ENCODE measurements around the gene CHCHD4. TPM values are rescaled to one million over a fixed set of nuclear protein-coding genes. Genes with fewer than 3 reads are reported as not detected.
A peak's percentile ranks its signal among the peaks of the same experiment; 100 is the strongest.

CHCHD4 gene
- total and polyA plus RNA-seq, 3 donors from 2014 or later = 13.3 to 19.1 (median 15.7) TPM

DNA sequence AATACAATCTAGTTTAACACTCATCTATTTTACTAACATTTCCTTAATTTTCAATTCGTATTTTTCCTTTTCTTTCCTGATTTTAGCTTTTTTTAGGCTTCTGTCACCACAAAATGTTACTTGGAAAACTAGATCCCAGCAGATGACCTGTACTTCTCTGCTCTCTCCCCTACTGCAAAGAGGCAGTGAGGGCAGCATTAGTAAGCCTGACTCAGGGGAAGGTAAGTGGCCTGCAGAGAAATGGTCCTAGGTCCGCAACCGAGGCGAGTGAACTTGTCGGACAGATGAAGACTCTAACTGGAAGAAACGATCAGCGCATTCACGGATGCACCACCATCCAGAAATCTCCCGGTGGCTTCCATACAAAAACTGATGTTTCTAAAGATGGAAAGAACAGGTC is 20.6 kb upstream of the CHCHD4 start:
- Histone ChIP-seq H3K27me3 (no peaks in the 10 kb centered on the region), H3K27ac (peak overlapping the region; percentile 6 to 66), H3K9me3 (no peaks in the 10 kb centered on the region), H3K4me1 (peaks cover 12% of the 10 kb centered on the region), H3K4me3 (no peak overlapping the region), H3K36me3 (ENCODE audit: low read depth, missing control alignments) (no peaks in the 10 kb centered on the region)
- TF ChIP-seq, protein P1, sequence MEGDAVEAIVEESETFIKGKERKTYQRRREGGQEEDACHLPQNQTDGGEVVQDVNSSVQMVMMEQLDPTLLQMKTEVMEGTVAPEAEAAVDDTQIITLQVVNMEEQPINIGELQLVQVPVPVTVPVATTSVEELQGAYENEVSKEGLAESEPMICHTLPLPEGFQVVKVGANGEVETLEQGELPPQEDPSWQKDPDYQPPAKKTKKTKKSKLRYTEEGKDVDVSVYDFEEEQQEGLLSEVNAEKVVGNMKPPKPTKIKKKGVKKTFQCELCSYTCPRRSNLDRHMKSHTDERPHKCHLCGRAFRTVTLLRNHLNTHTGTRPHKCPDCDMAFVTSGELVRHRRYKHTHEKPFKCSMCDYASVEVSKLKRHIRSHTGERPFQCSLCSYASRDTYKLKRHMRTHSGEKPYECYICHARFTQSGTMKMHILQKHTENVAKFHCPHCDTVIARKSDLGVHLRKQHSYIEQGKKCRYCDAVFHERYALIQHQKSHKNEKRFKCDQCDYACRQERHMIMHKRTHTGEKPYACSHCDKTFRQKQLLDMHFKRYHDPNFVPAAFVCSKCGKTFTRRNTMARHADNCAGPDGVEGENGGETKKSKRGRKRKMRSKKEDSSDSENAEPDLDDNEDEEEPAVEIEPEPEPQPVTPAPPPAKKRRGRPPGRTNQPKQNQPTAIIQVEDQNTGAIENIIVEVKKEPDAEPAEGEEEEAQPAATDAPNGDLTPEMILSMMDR (IDR thresholded peaks at IDR 0.05) = no peak
- no peak for TF ChIP-seq POLR2A (IDR thresholded peaks at IDR 0.05)
- DNase-seq = no peak
- intact Hi-C loops (cut with DNase I; ENCODE audit: low total_unique reads) = no loop called here
- 86 to 87% methylated on average over 9 of the region's 9 CpGs for WGBS, 2 donors

- WGBS, 2 donors = 38 to 40% methylated on average over 7 of the region's 7 CpGs
- no peaks in the 10 kb centered on the region for H3K36me3 ChIP-seq (ENCODE audit: low read depth, missing control alignments)
- H3K4me1 ChIP-seq = peaks cover 12% of the 10 kb centered on the region
- peak; percentile 77 for DNase-seq
- TF ChIP-seq, protein P1 (IDR thresholded peaks at IDR 0.05) = no peak
- TF ChIP-seq POLR2A (IDR thresholded peaks at IDR 0.05) = no peak
- no peaks in the 10 kb centered on the region for H3K27me3 ChIP-seq
- intact Hi-C loops (cut with DNase I; ENCODE audit: low total_unique reads) = no loop called here
- H3K4me3 ChIP-seq = no peak overlapping the region
- H3K9me3 ChIP-seq = no peaks in the 10 kb centered on the region
- peak overlapping the region; percentile 21 to 66 for H3K27ac ChIP-seq
These were observed 19.9 kb upstream of the CHCHD4 start for GRCh38 chr3:14144423-14145075.

- H3K27ac ChIP-seq = peak overlapping the region; percentile 21 to 66
- WGBS, 2 donors = 57 to 59% methylated on average over 7 of the region's 7 CpGs
- no peak for DNase-seq
- no peaks in the 10 kb centered on the region for H3K27me3 ChIP-seq
- H3K9me3 ChIP-seq = no peaks in the 10 kb centered on the region
- peaks cover 12% of the 10 kb centered on the region for H3K4me1 ChIP-seq
- TF ChIP-seq, protein P1 (IDR thresholded peaks at IDR 0.05) = no peak
- no peak for TF ChIP-seq POLR2A (IDR thresholded peaks at IDR 0.05)
- no peaks in the 10 kb centered on the region for H3K36me3 ChIP-seq (ENCODE audit: low read depth, missing control alignments)
- H3K4me3 ChIP-seq = no peak overlapping the region
- intact Hi-C loops (cut with DNase I; ENCODE audit: low total_unique reads) = no loop called here
These were observed 18.9 kb upstream of the CHCHD4 start for GRCh38 chr3:14143271-14144225.

DNA sequence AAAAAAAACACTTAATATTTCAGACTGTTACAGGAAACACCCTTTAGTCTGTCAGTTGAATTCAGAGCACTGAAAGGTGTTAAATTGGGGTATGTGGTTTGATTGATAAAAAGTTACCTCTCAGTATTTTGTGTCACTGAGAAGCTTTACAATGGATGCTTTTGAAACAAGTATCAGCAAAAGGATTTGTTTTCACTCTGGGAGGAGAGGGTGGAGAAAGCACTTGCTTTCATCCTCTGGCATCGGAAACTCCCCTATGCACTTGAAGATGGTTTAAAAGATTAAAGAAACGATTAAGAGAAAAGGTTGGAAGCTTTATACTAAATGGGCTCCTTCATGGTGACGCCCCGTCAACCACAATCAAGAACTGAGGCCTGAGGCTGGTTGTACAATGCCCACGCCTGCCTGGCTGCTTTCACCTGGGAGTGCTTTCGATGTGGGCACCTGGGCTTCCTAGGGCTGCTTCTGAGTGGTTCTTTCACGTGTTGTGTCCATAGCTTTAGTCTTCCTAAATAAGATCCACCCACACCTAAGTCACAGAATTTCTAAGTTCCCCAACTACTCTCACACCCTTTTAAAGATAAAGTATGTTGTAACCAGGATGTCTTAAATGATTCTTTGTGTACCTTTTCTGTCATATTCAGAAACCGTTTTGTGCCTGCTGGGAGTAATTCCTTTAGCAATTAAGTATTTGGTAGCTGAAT is 18.0 kb upstream of the CHCHD4 start:
- Histone ChIP-seq H3K4me1 (peaks cover 12% of the 10 kb centered on the region), H3K27me3 (no peaks in the 10 kb centered on the region), H3K27ac (peak overlapping the region in 1 of 2 donors; percentile 66), H3K9me3 (no peaks in the 10 kb centered on the region), H3K4me3 (no peak overlapping the region), H3K36me3 (ENCODE audit: low read depth, missing control alignments) (no peaks in the 10 kb centered on the region)
- WGBS, 2 donors = 80 to 81% methylated on average over 8 of the region's 8 CpGs
- no peak for DNase-seq
- intact Hi-C loops (cut with DNase I; ENCODE audit: low total_unique reads) = no loop called here
- TF ChIP-seq POLR2A (IDR thresholded peaks at IDR 0.05) = no peak
- TF ChIP-seq, protein P1 (IDR thresholded peaks at IDR 0.05) = no peak

Measured in testis (tissue), 3 donors.